ENCODE data around the gene JMJD1C. TPM values are rescaled to one million over a fixed set of nuclear protein-coding genes. Genes with fewer than 3 reads are reported as not detected.

The JMJD1C gene
- polyA plus RNA-seq, 2 of the 4 experiments (the other 2 are of a cell fraction) = 15.9 to 47.2 TPM

DNA sequence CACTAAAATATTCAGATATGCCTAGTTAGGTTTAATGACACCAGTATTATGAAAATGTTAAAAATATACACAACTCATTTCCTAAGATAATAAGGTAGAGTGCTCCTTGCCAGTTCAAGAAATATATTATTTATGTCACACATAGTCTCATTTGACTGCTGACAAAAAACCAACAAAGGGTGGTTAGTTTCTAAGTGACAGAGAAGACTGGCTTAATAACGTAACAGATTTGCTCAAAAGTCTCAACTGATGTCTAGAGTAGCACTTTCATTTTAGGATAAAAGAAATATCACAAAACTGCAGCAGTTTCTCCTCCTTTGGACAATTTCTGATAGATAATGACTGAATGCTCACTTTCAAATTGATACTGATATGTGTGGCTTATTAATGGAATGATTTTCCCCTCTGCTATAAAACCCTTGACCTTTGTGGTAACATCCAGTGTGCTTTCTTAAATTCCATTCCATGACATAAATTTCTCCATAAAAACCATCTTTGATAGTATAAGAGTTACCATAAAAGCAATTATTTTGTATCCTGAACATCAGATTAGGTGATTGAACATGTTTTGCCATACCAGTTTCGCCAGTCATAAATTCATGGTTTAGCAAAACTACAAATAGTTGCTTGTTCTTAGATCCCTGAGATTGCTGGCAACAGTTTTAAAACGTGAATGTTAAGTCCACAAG is 238.4 kb downstream of the JMJD1C start:
- ATAC-seq = no peak
- ChIA-PET CTCF (interaction anchor here (0.6 to 1.1 kb wide), 2 partner anchors 390 to 402 kb away, joined by 3 to 4 read pairs; no protein-coding TSS in a partner anchor), POLR2A (no interaction called here)
- Histone ChIP-seq H3K4me1 (peaks cover 27% of the 10 kb centered on the region), H3K4me2 (no peak overlapping the region), H3K4me3 (no peak overlapping the region), H3K27ac (no peak overlapping the region), H3K9me3 (no peaks in the 10 kb centered on the region)
- 85% methylated on average over 3 of the region's 3 CpGs for WGBS (ENCODE audit: missing lambda C conversion rate)
- DNase-seq (ENCODE audit: low read depth in 1 of 2, low spot score in 1 of 2) = no peak
- TF ChIP-seq HOXB5 (CRISPR knock-in tag; IDR thresholded peaks at IDR 0.05) (no peak), CBX2 (IDR thresholded peaks at IDR 0.05; ENCODE audit: borderline replicate concordance, low read depth) (no peak), RCOR1 (IDR thresholded peaks at IDR 0.05; ENCODE audit: low read depth, low read length) (no peak), PHF8 (IDR thresholded peaks at IDR 0.05; ENCODE audit: borderline replicate concordance, low read depth) (no peak), RARB (CRISPR knock-in tag; IDR thresholded peaks at IDR 0.05) (no peak), SREBF2 (IDR thresholded peaks at IDR 0.05) (no peak), NR3C1 (IDR thresholded peaks at IDR 0.05) (no peak), FOSB (CRISPR knock-in tag; IDR thresholded peaks at IDR 0.05) (no peak), EP300 (IDR thresholded peaks at IDR 0.05) (no peak), EHF (CRISPR knock-in tag; IDR thresholded peaks at IDR 0.05) (no peak), GATA3 (IDR thresholded peaks at IDR 0.05; ENCODE audit: borderline replicate concordance) (no peak)
- TF ChIP-seq, protein P1, sequence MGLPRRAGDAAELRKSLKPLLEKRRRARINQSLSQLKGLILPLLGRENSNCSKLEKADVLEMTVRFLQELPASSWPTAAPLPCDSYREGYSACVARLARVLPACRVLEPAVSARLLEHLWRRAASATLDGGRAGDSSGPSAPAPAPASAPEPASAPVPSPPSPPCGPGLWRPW (IDR thresholded peaks at IDR 0.05) = no peak
- TF ChIP-seq, protein P2, sequence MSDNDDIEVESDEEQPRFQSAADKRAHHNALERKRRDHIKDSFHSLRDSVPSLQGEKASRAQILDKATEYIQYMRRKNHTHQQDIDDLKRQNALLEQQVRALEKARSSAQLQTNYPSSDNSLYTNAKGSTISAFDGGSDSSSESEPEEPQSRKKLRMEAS (IDR thresholded peaks at IDR 0.05) = no peak
- TF ChIP-seq, protein P3, sequence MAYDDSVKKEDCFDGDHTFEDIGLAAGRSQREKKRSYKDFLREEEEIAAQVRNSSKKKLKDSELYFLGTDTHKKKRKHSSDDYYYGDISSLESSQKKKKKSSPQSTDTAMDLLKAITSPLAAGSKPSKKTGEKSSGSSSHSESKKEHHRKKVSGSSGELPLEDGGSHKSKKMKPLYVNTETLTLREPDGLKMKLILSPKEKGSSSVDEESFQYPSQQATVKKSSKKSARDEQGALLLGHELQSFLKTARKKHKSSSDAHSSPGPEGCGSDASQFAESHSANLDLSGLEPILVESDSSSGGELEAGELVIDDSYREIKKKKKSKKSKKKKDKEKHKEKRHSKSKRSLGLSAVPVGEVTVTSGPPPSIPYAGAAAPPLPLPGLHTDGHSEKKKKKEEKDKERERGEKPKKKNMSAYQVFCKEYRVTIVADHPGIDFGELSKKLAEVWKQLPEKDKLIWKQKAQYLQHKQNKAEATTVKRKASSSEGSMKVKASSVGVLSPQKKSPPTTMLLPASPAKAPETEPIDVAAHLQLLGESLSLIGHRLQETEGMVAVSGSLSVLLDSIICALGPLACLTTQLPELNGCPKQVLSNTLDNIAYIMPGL (CRISPR knock-in tag; IDR thresholded peaks at IDR 0.05; ENCODE audit: borderline replicate concordance) = no peak
- no peak for FAIRE-seq

DNA sequence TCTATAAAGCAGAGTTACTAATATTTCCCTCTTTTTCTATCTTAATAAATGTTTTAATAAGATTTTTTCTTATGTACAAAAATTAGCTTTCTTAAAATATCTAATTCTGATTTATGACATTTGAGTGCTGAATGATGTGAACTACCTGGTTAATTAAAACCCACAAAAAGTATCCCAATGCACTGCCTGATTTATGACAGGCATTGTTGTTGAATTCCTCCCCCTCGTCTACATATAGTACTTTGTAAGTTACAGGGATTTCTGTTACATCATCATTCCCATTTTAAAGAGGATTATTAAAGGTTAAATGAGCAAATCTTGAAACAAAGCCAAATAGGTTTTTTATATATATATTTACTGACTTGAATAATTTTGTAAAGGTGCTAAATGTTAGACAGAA is 241.5 kb downstream of the JMJD1C start:
- Histone ChIP-seq H3K4me3 (no peak overlapping the region), H3K4me2 (no peak overlapping the region), H3K27ac (no peak overlapping the region), H3K9me3 (no peaks in the 10 kb centered on the region), H3K4me1 (peaks cover 19% of the 10 kb centered on the region; the same call in 2 of the 3 replicates)
- DNase-seq (ENCODE audit: low read depth in 1 of 2, low spot score in 1 of 2) = no peak
- ChIA-PET CTCF (interaction anchor here (1.1 to 2.0 kb wide), 2 partner anchors 8 to 73 kb away, joined by 3 to 4 read pairs; no protein-coding TSS in a partner anchor), POLR2A (no interaction called here)
- TF ChIP-seq KDM1A (IDR thresholded peaks at IDR 0.05; ENCODE audit: low read depth) (no peak), NR3C1 (IDR thresholded peaks at IDR 0.05) (no peak), RAD21 (conservative IDR thresholded peaks at IDR 0.05 in 1 of 2, IDR thresholded peaks at IDR 0.05 in 1 of 2) (no peak), FOXS1 (CRISPR knock-in tag; IDR thresholded peaks at IDR 0.05) (no peak), CEBPB (IDR thresholded peaks at IDR 0.05) (no peak), HDAC2 (IDR thresholded peaks at IDR 0.05) (no peak), EP300 (IDR thresholded peaks at IDR 0.05) (no peak), ESRRA (IDR thresholded peaks at IDR 0.05; ENCODE audit: borderline replicate concordance, low read length) (no peak), HOXA7 (CRISPR knock-in tag; IDR thresholded peaks at IDR 0.05) (no peak), ZC3H11A (IDR thresholded peaks at IDR 0.05) (no peak), EHMT2 (IDR thresholded peaks at IDR 0.05; ENCODE audit: low read depth) (no peak), ZNF302 (CRISPR knock-in tag; IDR thresholded peaks at IDR 0.05) (no peak)
- TF ChIP-seq, protein P2 (IDR thresholded peaks at IDR 0.05) = no peak
- TF ChIP-seq, protein P4, sequence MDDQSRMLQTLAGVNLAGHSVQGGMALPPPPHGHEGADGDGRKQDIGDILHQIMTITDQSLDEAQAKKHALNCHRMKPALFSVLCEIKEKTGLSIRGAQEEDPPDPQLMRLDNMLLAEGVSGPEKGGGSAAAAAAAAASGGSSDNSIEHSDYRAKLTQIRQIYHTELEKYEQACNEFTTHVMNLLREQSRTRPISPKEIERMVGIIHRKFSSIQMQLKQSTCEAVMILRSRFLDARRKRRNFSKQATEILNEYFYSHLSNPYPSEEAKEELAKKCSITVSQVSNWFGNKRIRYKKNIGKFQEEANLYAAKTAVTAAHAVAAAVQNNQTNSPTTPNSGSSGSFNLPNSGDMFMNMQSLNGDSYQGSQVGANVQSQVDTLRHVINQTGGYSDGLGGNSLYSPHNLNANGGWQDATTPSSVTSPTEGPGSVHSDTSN (IDR thresholded peaks at IDR 0.05) = no peak
- TF ChIP-seq, protein P5, sequence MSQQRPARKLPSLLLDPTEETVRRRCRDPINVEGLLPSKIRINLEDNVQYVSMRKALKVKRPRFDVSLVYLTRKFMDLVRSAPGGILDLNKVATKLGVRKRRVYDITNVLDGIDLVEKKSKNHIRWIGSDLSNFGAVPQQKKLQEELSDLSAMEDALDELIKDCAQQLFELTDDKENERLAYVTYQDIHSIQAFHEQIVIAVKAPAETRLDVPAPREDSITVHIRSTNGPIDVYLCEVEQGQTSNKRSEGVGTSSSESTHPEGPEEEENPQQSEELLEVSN (IDR thresholded peaks at IDR 0.05; ENCODE audit: borderline replicate concordance, low read depth) = no peak
- TF ChIP-seq, protein P6, sequence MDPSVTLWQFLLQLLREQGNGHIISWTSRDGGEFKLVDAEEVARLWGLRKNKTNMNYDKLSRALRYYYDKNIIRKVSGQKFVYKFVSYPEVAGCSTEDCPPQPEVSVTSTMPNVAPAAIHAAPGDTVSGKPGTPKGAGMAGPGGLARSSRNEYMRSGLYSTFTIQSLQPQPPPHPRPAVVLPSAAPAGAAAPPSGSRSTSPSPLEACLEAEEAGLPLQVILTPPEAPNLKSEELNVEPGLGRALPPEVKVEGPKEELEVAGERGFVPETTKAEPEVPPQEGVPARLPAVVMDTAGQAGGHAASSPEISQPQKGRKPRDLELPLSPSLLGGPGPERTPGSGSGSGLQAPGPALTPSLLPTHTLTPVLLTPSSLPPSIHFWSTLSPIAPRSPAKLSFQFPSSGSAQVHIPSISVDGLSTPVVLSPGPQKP (IDR thresholded peaks at IDR 0.05; ENCODE audit: low read depth, low read length) = no peak
- no peak for ATAC-seq
- no peak for FAIRE-seq
- WGBS (ENCODE audit: missing lambda C conversion rate) = 73% methylated on average over 1 of the region's 1 CpG
